Hematopoietic multipotent progenitor cell treated with erythropoietin and hydrocortisone succinate and interleukin-3 and kit ligand, for 17 days (in vitro differentiated cells): ENCODE measurements around the gene LAG3.

Source experiments
- DNase-seq: peaks from one replicate; pipeline ENCODE4 v3.0.0-alpha.2; 2015; ENCODE audit warnings: low spot score

Gene LAG3

GRCh38 chr12:6824085-6824775 lies 51.9 kb downstream of the LAG3 start:
- no peak for DNase-seq

GRCh38 chr12:6824901-6825381 lies 52.6 kb downstream of the LAG3 start:
- DNase-seq: no peak

GRCh38 chr12:6825398-6826124 lies 53.2 kb downstream of the LAG3 start:
- peak; percentile 77 for DNase-seq

- no peak for DNase-seq
Observed at GRCh38 chr12:6826125-6826733, 53.9 kb downstream of the LAG3 start.

GRCh38 chr12:6826734-6827436 lies 54.6 kb downstream of the LAG3 start:
- no peak for DNase-seq

- DNase-seq: no peak
Observed at GRCh38 chr12:6827437-6827911, 55.2 kb downstream of the LAG3 start.
